ENCODE measurements around the gene FHAD1.

DNA sequence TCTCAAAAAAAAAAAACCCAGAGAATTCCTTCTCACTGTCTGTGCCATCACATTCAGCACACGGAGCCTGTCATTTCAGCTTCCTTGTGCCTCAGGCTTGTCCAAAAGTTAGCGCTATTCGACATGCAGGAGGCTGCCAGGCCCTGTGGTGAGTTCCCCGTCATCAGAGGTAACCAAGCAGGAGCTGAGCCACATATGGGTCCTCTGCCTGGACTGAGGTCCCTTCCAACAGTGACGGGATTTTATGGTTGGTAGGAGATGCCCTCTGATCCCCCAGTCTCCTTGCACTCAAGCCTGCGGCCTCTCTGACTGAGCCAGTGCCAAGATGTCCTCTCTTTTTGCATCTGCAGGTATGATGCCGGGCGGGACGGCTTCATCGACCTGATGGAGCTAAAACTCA lies 178.5 kb downstream of the FHAD1 start:
- TF ChIP-seq, protein P1, sequence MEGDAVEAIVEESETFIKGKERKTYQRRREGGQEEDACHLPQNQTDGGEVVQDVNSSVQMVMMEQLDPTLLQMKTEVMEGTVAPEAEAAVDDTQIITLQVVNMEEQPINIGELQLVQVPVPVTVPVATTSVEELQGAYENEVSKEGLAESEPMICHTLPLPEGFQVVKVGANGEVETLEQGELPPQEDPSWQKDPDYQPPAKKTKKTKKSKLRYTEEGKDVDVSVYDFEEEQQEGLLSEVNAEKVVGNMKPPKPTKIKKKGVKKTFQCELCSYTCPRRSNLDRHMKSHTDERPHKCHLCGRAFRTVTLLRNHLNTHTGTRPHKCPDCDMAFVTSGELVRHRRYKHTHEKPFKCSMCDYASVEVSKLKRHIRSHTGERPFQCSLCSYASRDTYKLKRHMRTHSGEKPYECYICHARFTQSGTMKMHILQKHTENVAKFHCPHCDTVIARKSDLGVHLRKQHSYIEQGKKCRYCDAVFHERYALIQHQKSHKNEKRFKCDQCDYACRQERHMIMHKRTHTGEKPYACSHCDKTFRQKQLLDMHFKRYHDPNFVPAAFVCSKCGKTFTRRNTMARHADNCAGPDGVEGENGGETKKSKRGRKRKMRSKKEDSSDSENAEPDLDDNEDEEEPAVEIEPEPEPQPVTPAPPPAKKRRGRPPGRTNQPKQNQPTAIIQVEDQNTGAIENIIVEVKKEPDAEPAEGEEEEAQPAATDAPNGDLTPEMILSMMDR (conservative IDR thresholded peaks at IDR 0.05; ENCODE audit: low read depth, low read length): no peak
- TF ChIP-seq EZH2 (IDR thresholded peaks at IDR 0.05; ENCODE audit: borderline replicate concordance, low read depth, low read length, poor library complexity, severe bottlenecking): no peak
